Articular chondrocyte of knee joint (primary cell): ENCODE data around the gene GDI2. TPM values are rescaled to one million over a fixed set of nuclear protein-coding genes. Genes with fewer than 3 reads are reported as not detected.

Experiments used
- total RNA-seq: library from RNA; depleted of rRNA; stranded (reverse); fragments of >200 nt; gene quantifications from 2 replicates; pipeline ENCODE4 v1.2.3, GENCODE V29; 2012

Gene GDI2
- 513 and 586 TPM in 2 replicates for total RNA-seq

DNA sequence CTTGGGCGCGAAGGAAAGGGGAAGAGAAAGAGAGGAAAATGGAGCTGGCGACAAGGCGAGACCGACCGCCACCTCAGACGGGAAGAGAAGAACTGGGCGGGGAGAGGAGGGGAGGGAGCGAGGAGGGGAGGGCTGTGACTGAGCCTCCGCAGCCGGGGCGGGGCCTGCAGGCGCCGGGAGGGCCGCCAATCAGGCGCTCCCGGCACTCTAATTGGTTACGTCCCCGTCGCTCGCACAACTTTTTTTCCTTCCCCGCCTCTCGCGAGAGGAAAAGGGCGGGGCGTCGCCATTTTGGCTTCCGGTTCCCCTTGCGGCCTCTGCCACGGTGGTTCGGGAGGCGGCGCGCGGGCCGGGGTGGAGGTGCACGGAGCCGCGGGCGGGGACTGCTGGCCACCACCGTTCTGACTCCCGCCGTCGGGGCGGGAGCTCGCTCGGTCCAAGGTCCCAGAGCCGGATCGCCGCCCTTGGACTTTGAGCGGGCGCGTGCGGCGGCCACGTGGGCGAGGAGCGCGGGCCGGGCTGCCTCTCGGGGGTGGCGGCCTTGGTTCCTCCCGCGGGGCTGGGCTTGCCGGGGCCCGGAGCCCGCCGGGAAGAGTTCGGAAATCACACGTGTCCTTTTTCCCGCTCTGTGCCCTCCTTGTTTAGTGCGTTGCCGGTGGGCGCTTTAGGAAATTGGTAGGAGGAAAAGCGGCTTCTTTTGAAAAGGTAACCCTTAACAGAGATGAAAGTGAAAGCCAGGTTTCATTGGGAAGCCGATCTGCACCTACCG, at the start of gene GDI2:
Gene GDI2, minus strand, starts transcription at position 94 of the 769 bp plus-strand sequence. CDS start 176 bp downstream, outside the sequence.

Other genes starting within 250 kb of the GDI2 start
- 10.4 and 10.5 TPM in 2 replicates for gene ASB13, start 146.8 kb downstream of the GDI2 start, total RNA-seq
- 93.6 and 107 TPM in 2 replicates for gene TASOR2, start 128.6 kb downstream of the GDI2 start, total RNA-seq
- gene ANKRD16, start 76.5 kb upstream of the GDI2 start, total RNA-seq, result 6.2 and 8.8 TPM in 2 replicates
- gene FBH1, start 76.8 kb upstream of the GDI2 start, total RNA-seq, result 72.2 and 81.1 TPM in 2 replicates
- gene IL15RA, start 164.1 kb upstream of the GDI2 start, total RNA-seq, result 3.3 and 4.6 TPM in 2 replicates
- gene IL2RA, start 248.9 kb upstream of the GDI2 start, total RNA-seq, result not detected in 2 replicates